HG02973 (cell line): ENCODE measurements around the gene ZP3.
"Not testable (repeated sequence)": the region's sequence is repeated elsewhere in the genome, so short reads cannot be mapped to it uniquely, and the experiment has no call there.

Experiments
- ATAC-seq: cut with Tn5 transposase; IDR thresholded peaks from one replicate; pipeline ENCODE4 v1.9.1; 2021; ENCODE audit warnings: moderate library complexity; ENCODE audit not compliant: unreplicated experiment

The ZP3 gene

GRCh38 chr7:76424413-76425111 is at the start of gene ZP3:
Gene ZP3, plus strand, starts transcription at chr7:76424950. Its CDS starts 15 bp downstream, at chr7:76424965.
- ATAC-seq = peak; percentile 59

- ATAC-seq = no peak
Measured at GRCh38 chr7:76375251-76375650, 49.5 kb upstream of the ZP3 start.

- no peak for ATAC-seq
Measured at GRCh38 chr7:76377186-76377918, 47.4 kb upstream of the ZP3 start.

GRCh38 chr7:76380623-76380966 is 44.2 kb upstream of the ZP3 start:
- ATAC-seq = no peak

DNA sequence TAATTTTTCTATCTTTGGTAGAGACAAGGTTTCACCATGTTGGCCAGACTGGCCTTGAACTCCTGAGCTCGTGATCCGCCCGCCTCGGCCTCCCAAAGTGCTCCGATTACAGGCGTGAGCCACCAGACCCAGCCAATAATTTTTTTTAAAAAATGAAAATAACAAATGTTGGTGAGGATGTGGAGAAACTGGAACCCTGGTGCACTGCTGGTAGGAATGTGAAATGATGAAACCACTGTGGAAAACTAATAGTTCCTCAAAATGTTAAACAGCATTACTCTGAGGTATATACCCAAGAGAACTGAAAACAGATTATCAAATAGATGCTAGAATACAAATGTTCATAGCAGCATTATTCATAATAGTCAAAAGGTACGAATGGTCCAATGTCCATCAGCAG is 42.9 kb upstream of the ZP3 start:
- no peak for ATAC-seq

DNA sequence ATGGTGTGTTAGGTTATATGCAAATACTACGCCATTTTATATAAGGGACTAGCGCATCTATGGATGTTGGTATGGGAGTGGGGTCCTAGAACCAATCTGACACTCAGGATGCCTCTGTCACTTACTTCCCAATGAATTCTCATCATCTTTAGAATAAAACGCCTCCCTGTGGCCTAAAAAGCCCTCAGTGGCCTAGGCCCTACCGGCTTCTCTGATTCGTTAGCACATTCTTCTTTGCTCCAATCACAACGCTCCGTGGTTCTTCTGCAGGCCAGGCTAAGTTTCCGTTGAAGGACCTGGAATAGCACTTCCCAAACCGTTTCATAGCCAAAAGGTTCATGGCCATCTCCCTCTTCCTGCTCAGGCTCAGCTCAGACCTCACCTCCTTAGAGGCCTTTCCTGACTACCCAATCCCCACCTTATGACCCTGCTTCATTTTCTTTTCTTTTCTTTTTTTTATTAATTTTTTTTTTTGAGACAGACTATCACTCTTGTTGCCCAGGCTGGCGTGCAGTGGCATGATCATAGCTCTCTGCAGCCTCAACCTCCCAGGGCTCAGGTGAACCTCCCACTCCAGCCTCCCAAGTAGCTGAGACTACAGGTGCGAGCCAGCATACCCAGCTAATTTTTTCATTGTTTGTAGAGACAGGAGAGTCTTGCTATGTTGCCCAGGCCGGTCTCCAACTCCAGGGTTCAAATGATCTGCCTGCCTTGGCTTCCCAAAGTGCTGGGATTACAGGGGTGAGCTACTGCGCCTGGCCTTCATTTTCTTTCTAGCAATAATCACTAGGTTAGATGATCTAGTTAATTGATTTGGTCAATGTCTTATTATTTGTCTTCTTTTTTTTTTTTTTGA is 41.4 kb upstream of the ZP3 start:
- no peak for ATAC-seq

DNA sequence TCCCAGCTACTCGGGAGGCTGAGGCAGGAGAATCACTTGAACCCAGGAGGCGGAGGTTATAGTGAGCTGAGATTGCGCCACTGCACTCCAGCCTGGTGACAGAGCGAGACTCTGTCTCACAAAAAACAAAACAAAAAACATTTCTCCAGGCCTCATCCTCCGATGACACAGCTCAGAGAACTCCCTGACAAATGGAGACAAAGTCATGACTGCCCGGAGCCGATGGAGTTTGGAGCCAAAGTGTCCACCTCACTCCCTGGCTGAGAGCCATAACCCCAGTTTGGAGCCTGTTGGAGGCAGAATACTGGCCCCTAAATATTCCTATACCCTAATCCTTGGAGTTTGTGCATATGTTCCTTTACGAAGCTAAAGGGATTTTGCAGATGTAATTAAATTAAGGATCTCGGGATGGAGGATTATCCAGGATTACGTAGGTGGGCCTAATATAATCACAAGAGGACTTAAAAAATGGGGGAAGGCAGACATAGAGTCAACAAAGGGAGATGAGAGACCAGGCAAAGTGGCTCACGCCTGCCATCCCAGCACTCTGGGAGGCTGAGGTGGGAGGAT is 38.0 kb upstream of the ZP3 start:
- no peak for ATAC-seq

DNA sequence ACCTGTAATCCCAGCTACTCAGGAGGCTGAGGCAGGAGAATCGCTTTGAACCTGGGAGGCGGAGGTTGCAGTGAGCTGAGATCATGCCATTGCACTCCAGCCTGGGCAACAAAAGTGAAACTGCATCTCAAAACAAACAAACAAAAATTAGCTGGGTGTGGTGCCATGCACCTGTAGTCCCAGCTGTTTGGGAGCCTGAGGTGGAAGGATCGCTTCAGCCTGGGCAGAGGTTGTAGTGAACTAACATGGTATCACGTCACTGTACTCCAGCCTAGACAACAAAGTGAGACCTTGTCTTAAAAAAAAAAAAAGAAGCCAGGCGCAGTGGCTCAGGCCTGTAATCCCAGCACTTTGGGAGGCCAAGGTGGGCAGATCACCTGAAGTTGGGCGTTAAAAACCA is 37.0 kb upstream of the ZP3 start:
- not testable (repeated sequence) for ATAC-seq

- ATAC-seq = no peak
Measured at GRCh38 chr7:76390092-76390491, 34.7 kb upstream of the ZP3 start.

GRCh38 chr7:76392531-76393115 is 32.1 kb upstream of the ZP3 start:
- no peak for ATAC-seq

DNA sequence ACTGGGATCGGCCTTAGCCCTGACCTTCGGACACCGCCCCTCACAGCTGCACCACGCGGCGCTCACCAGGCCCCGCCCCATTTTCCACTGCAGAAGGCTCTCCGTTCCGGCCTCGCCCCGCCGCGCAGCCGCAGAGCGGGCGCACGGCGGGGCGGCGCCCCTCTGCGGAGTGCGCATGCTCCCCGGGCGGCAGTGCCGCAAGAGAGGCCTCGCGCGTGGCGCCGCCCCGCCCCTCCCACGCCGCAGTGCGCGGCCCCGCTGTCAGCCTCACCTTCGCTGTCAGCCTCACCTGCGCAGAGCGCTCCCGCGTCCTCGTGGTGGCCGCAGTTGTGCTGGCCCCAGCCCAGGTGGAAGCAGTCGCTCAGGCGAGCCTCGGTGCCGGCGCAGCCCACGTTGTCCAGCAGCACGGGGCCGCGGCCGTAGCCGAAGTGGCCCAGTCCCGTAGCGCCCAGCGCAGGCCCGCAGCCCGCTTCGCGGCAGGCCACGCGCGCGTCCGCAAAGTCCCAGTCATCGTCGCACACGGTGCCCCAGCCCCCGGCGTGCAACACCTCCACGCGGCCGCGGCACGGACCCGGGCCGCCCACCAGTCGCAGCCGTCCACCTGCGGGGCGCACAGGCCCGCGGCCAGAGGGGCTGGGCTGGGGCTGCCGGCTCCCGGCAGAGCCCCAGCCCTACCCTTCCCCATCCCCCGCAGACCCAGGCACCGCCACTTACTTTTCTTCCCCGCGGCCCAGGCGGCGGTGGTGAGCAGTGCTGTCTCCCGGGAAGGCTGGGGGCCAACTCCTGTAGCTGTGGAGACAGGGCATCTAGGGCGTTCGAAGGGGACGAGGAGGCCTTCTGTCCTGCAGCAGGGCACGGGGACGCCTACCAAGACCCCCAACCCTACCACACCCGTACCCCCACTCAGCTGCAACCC is 31.4 kb upstream of the ZP3 start:
- peak; percentile 80 for ATAC-seq

DNA sequence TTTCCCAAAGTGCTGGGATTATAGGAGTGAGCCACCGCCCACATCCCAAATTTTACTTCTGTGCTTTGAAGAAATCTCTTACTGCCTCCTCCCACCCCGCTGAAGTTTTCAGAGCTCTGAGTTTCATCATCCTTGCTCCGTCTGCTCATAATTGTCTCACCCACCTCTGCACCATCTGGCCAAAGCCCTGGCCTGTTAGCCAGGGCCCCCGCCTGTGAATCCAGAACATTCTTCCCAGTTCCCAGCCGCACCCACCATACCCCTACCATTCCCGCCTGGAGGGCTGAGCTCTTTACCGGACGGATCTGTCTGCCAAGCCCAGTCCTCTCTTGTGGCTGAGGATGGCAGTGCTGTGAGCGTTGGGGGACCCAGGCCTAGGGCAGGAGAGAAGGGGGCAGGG is 29.8 kb upstream of the ZP3 start:
- ATAC-seq = no peak

DNA sequence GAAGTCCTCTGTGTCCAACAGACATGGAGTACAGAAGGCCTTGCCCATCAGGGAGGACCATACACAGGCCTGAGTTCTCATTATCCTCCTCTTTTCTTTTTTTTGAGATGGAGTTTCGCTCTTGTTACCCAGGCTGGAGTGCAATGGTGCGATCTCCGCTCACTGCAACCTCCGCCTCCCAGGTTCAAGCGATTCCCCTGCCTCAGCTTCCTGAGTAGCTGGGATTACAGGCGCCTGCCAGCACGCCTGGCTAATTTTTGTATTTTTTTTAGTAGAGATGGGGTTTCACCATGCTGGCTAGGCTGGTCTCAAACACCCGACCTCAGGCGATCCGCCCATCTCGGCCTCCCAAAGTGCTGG is 29.2 kb upstream of the ZP3 start:
- ATAC-seq = not testable (repeated sequence)

GRCh38 chr7:76395965-76396726 is 28.6 kb upstream of the ZP3 start:
- ATAC-seq = no peak

- no peak for ATAC-seq
Measured at GRCh38 chr7:76396864-76397263, 27.9 kb upstream of the ZP3 start.

- ATAC-seq = no peak
Measured at GRCh38 chr7:76397409-76398183, 27.2 kb upstream of the ZP3 start.

DNA sequence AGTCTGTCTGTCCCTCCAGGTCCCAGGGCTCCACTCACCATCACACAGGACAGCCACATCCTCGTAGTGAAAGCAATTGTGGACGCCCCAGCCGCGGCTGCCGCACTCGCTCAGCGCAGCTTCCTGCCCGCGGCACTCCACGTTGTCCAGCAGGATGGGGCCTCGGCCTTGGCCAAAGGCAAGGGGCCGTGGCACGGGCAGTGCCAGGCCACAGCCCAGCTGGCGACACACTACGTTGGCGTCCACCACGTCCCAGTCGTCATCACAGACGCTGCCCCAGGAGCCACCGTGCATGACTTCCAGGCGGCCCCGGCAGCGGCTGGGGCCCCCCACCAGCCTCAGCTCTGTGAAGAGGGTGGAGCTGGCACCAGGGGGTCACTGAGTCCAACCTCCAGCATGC is 24.5 kb upstream of the ZP3 start:
- ATAC-seq = no peak

DNA sequence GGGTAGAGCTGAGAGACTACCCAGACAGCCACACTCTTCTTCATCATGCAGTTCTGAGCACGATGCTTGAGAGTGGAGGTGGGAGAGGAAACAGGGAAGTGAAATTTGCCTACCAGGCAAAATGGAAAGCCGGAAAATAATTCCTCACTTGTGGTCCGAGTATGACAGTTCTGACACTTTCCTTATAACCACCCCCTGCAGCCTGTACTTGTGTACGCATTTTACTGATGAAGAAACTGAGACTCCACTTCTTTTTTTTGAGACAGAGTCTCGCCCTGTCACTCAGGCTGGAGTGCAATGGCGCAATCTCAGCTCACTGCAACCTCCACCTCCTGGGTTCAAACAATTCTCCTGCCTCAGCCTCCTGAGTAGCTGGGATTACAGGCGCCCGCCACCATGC is 21.7 kb upstream of the ZP3 start:
- ATAC-seq = not testable (repeated sequence)
